ENCODE results near the gene TAF1B.
A peak's percentile ranks its signal among the peaks of the same experiment; 100 is the strongest.

TAF1B gene
- 14.5 to 19.7 (median 15.8) reads per million in 3 donors for total RNA-seq

DNA sequence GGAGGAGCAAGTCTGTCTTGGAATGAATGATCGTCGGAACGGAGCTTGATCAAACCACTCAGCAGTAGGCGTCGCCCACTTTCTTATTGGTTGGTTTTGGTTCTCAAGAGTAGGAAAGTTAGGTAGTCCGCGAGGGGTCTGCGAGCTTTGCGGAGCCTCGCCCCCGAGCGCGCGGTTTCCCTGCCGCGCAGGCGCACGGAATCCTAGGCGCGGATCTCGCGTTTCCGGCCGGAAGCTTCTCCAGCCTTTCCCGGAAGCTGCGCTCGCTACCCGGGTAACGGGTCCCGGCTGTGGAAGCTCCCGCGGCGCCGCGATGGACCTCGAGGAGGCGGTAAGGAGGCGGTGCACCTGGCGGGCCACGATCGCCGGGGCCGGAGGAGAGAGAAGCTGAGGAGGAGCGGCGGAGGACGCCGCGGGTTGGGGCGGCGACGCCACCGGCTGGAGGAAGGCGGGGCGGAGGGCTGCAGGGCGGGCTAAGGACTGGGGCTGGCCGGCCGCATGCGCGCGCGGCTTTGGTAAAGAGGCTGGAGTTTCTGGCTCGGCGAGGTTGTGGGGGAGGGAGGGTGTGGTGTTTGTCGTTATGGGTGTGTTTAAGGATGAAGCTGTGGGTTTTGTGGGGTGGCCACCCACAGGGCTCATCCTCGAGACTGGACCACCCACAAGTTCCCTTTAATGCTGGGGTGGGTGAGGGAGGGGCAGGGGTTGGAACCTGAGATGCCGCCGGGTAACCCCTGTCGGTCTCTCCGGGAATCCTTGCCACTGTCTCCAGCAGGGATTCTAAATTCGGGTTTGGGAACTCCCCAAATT lies at the start of gene TAF1B:
Gene TAF1B, plus strand, starts transcription at position 246 of the 807 bp plus-strand sequence. Its CDS starts 68 bp downstream, at position 314.
- Histone ChIP-seq H3K4me1 (ENCODE audit: control insufficient read depth, insufficient read depth, low read length, poor library complexity, severe bottlenecking) (peaks cover 12% of the 10 kb centered on the region), H3K9me3 (ENCODE audit: control insufficient read depth, low read length) (no peaks in the 10 kb centered on the region), H3K27ac (ENCODE audit: insufficient read depth, low read length, poor library complexity, severe bottlenecking) (peak within 1 kb of the TSS; percentile 74), H3K4me3 (ENCODE audit: insufficient read depth, low read depth, low read length, poor library complexity, severe bottlenecking) (peak within 1 kb of the TSS; percentile 68), H3K27me3 (replicated peaks; ENCODE audit: control insufficient read depth, insufficient read depth, low read length, poor library complexity, severe bottlenecking) (no peaks in the 10 kb centered on the region), H3K36me3 (ENCODE audit: control insufficient read depth, insufficient read depth, low read length) (peaks cover 13% of the 10 kb centered on the region)
- peak; percentile 74 to 80 (median 75) for DNase-seq

DNA sequence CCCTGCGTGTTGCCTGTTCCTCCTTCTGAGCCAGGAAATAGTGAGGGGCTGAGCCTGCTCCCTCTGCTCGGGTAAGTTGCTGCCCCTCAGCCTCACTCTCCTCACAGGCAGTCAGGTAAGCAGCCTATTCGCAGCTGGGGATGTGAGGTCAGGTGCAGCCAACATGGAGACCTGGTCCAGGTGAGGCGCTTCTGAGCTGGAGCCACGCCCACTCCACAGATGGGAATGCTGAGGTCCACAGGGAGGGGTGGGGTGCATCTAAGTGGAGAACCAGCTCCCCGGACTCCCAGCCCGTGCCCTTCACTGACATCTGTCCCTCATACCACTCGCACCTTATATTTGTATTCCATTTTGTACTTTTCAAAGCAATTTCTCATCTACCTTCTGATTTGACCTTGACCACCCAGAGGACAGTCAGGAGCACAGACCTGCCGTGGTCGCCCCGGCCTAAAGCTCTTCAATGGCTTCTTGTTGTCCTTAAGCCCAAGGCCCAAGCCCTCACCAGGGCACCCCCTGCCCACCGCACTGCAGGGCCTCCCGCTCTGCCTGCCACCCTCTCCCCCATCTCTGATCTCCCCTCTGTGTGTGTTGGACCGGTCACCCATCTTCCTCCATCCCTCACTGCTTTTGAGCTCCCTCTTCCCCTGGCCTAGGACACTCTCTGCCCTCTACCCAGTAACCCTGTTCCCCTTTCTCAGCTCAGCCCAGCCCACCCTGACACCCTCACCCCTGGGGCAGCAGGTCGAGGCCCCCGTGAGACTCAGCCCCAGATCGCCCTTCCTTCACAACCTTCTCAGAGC lies 49.2 kb upstream of the TAF1B start:
- H3K27ac ChIP-seq (ENCODE audit: insufficient read depth, low read length, poor library complexity, severe bottlenecking), result no peak overlapping the region
- H3K4me1 ChIP-seq (ENCODE audit: control insufficient read depth, insufficient read depth, low read length, poor library complexity, severe bottlenecking), result peaks cover 5% of the 10 kb centered on the region
- H3K9me3 ChIP-seq (ENCODE audit: control insufficient read depth, low read length), result no peaks in the 10 kb centered on the region
- no peaks in the 10 kb centered on the region for H3K27me3 ChIP-seq (replicated peaks; ENCODE audit: control insufficient read depth, insufficient read depth, low read length, poor library complexity, severe bottlenecking)
- no peaks in the 10 kb centered on the region for H3K36me3 ChIP-seq (ENCODE audit: control insufficient read depth, insufficient read depth, low read length)
- no peak for DNase-seq
- no peak overlapping the region for H3K4me3 ChIP-seq (ENCODE audit: insufficient read depth, low read depth, low read length, poor library complexity, severe bottlenecking)

DNA sequence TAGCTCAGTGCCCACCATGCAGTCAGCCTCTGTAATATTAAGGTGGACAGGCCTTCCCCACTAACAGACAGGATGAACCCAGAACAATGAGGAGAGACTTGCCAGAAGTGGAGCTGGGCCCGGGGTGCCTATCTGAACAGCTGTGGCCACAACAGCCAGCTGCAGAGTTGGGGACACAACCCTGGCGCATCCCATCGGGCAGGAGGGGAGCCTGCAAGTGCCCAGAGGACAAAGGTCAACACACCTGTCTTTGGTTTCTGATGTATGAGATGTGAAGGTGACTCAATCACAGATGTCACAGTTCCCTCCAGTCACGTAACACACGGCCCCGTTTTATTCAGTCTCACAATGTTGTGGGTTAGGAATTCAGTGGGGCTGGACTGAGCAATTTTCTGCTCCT lies 48.2 kb upstream of the TAF1B start:
- Histone ChIP-seq H3K27me3 (replicated peaks; ENCODE audit: control insufficient read depth, insufficient read depth, low read length, poor library complexity, severe bottlenecking) (no peaks in the 10 kb centered on the region), H3K36me3 (ENCODE audit: control insufficient read depth, insufficient read depth, low read length) (no peaks in the 10 kb centered on the region)
- no peak for DNase-seq

DNA sequence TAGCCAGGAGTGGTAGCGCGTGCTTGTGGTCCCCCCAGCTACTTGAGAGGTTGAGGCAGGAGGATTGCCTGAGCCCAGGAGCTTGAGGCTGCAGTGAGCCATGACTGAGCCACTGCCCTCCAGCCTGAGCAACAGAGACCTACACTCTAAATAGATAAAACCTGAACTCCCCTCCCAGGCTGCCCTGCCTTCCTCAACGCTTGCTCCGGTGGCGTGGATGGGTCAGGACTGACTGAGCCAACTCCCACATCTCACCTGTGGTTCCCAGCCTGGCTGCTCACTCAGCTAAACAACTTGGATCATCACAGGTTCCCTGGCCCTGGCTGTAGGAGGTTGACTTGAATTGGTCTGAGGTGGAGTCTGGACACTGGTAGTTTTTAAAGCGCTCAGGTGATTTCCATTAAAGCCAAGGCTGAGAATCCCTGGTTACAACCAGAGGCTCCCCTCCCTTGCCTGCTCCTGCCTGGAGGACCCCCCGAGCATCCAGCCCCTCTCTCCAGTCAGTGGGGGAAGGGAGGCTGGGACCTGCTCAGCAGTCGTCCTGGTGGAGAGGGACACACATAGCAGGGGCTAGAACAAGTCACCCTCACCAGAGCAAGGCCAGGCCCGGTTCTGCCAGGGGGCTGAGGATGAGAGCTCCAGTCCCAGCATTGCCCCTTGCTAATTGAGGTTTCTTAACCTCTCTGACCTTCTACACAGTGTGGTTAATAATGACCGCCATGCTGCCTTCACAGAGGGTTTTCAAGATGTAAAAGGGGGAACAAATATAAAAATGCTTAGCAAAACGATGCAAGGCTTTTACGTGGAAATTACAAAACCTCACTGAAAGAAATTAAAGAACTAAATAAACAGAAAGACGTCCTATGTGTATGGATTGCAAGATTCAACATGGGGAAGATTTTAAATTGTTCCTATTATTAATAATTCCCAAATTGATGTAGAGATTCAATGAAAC lies 46.9 kb upstream of the TAF1B start:
- DNase-seq, result no peak
- H3K9me3 ChIP-seq (ENCODE audit: control insufficient read depth, low read length), result no peaks in the 10 kb centered on the region
- no peak overlapping the region for H3K4me3 ChIP-seq (ENCODE audit: insufficient read depth, low read depth, low read length, poor library complexity, severe bottlenecking)
- H3K27ac ChIP-seq (ENCODE audit: insufficient read depth, low read length, poor library complexity, severe bottlenecking), result no peak overlapping the region
- peaks cover 28% of the 10 kb centered on the region for H3K4me1 ChIP-seq (ENCODE audit: control insufficient read depth, insufficient read depth, low read length, poor library complexity, severe bottlenecking)
- no peaks in the 10 kb centered on the region for H3K27me3 ChIP-seq (replicated peaks; ENCODE audit: control insufficient read depth, insufficient read depth, low read length, poor library complexity, severe bottlenecking)
- no peaks in the 10 kb centered on the region for H3K36me3 ChIP-seq (ENCODE audit: control insufficient read depth, insufficient read depth, low read length)

More for the DNA sequence above, 48.2 kb upstream of the TAF1B start:
- Histone ChIP-seq H3K4me1 (ENCODE audit: control insufficient read depth, insufficient read depth, low read length, poor library complexity, severe bottlenecking) (peaks cover 15% of the 10 kb centered on the region), H3K4me3 (ENCODE audit: insufficient read depth, low read depth, low read length, poor library complexity, severe bottlenecking) (no peak overlapping the region), H3K27ac (ENCODE audit: insufficient read depth, low read length, poor library complexity, severe bottlenecking) (no peak overlapping the region), H3K9me3 (ENCODE audit: control insufficient read depth, low read length) (no peaks in the 10 kb centered on the region)

DNA sequence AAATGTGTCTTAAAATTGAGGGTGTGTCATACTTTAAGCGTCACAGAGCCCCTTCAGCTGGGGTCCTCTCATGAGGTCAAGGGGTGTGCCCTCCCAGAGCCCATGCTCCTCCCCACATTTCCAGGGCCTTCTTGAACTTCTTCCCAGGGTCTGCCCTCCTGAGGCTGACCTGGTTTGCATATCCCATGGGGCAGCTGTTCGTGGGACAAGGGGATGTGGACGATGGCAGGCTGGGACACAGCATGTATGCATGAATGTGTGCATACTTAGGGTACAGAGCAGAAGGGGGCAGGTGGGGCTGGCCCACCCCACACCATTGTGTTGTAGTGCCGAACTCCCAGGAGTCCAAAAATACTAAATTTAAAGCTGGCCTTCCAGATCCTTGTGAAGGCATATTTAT lies 46.2 kb upstream of the TAF1B start:
- DNase-seq, result no peak
- H3K4me1 ChIP-seq (ENCODE audit: control insufficient read depth, insufficient read depth, low read length, poor library complexity, severe bottlenecking), result peaks cover 34% of the 10 kb centered on the region
- H3K4me3 ChIP-seq (ENCODE audit: insufficient read depth, low read depth, low read length, poor library complexity, severe bottlenecking), result no peak overlapping the region
- H3K27ac ChIP-seq (ENCODE audit: insufficient read depth, low read length, poor library complexity, severe bottlenecking), result no peak overlapping the region
- no peaks in the 10 kb centered on the region for H3K27me3 ChIP-seq (replicated peaks; ENCODE audit: control insufficient read depth, insufficient read depth, low read length, poor library complexity, severe bottlenecking)
- no peaks in the 10 kb centered on the region for H3K36me3 ChIP-seq (ENCODE audit: control insufficient read depth, insufficient read depth, low read length)
- H3K9me3 ChIP-seq (ENCODE audit: control insufficient read depth, low read length), result no peaks in the 10 kb centered on the region

DNA sequence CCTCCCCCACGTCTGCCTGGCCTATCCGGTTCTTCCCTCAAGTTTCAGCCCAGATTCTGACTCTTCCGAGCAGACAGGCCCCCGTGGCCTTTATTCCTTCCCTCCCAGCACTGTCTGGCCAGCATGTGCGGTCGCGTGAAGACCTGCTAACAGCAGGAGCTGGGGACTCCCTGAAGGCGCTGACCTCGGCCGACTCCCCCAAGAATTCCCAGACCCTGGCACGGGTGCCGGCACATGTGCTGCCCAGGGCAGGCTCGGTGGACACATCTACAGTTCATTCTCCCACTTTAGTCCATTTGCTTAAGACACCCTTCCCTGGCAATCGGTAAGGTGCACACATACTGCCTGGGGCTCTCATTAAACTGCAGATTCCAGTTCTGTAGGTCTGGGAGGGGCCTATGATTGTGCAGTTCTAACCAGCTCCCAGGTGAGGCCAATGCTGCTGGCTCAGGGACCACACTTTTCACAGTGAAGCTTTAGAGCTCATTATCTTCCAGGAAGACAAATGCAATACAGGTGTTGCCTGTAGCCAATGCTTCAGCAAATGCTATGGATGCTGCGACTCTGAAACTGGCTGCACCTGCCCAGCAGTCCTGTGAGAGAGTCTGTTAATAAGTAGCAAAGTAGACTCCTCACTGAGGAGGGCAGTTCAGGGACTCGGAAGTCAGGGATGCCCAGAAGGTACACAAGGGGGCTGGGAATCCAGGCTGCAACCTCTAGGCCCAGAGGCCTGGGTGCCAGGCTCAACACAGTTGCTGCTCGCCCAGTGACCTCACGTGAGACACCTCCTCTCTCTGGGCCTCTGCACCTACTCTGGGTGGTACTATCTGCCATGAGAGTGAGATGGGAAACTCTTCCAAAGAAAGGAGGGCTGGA lies 45.4 kb upstream of the TAF1B start:
- Histone ChIP-seq H3K9me3 (ENCODE audit: control insufficient read depth, low read length) (no peaks in the 10 kb centered on the region), H3K36me3 (ENCODE audit: control insufficient read depth, insufficient read depth, low read length) (no peaks in the 10 kb centered on the region), H3K4me1 (ENCODE audit: control insufficient read depth, insufficient read depth, low read length, poor library complexity, severe bottlenecking) (peaks cover 36% of the 10 kb centered on the region), H3K27me3 (replicated peaks; ENCODE audit: control insufficient read depth, insufficient read depth, low read length, poor library complexity, severe bottlenecking) (no peaks in the 10 kb centered on the region), H3K27ac (ENCODE audit: insufficient read depth, low read length, poor library complexity, severe bottlenecking) (no peak overlapping the region), H3K4me3 (ENCODE audit: insufficient read depth, low read depth, low read length, poor library complexity, severe bottlenecking) (no peak overlapping the region)
- DNase-seq, result no peak

DNA sequence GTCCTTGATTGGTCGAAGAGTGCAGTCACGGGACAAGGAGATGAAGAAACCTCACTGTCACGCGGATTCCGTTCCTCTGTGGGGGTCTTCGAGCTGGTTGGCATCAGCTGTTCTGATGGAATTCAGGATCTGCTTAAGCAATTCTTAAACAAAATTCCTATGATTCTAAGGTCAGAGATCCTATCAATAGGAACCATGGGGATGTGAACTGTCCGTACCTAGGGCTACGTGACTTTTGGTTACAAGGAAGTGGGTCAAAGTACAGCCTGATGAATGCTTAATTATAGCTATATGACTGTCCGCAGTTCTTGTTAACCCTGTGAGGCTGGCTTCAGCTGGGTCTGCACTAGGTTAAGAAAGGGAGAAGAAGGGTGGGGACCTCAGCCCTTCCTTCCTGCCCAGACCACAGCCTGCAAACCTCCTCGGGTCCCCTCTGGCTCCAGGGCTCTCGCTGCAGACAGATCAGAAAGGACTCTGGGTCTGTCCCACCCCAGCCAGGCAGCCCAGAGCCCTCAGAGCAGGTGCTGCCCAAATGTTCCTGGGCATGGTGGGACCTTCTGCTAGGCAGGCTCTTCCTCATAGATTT lies 44.2 kb upstream of the TAF1B start:
- Histone ChIP-seq H3K36me3 (ENCODE audit: control insufficient read depth, insufficient read depth, low read length) (no peaks in the 10 kb centered on the region), H3K4me3 (ENCODE audit: insufficient read depth, low read depth, low read length, poor library complexity, severe bottlenecking) (peak overlapping the region; percentile 24), H3K27ac (ENCODE audit: insufficient read depth, low read length, poor library complexity, severe bottlenecking) (peak overlapping the region; percentile 81), H3K27me3 (replicated peaks; ENCODE audit: control insufficient read depth, insufficient read depth, low read length, poor library complexity, severe bottlenecking) (no peaks in the 10 kb centered on the region), H3K4me1 (ENCODE audit: control insufficient read depth, insufficient read depth, low read length, poor library complexity, severe bottlenecking) (peaks cover 36% of the 10 kb centered on the region), H3K9me3 (ENCODE audit: control insufficient read depth, low read length) (no peaks in the 10 kb centered on the region)
- no peak for DNase-seq

DNA sequence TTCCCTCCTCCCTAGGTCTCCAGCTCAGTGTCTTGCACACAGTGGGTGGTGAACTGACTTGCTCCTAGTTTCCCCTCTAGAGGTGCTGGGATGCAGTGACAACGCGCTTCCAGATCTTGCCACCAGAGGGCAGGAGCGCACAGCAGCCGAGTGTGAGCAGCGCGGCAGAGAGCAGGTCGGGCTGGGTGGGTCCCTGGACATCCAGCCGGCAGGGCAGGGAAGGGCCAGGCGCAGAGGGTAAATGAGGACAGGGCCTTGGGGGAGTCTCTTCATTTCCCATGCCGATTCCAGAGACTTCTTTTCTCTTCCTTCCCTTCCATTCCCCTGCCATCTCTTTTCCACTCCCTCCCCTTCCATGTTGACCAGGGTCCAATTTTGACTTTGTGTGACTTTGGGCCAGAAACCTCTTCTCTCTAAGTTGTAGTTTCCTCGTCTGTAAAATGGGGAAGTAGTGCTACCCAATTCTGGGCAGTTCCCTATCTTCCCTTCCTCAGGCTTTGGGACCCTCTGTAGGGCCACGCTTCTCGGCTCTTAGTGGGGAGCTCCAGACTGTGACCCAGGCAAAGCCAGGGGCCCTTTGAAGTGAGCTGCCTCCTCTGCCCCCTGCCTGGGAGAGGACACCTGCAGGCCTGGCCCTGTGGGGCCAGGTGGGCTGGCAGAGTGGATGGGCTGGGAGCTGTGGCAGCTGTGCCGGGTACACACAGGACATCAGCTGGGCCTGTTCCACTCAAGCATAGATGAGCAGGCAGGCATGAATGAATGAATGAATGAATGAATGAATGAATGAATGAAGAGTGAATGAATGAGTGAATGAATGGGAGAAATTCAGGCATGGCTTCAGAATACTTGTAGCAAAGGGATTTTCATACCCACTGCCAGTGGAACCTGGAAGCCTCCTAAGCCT lies 43.3 kb upstream of the TAF1B start:
- DNase-seq, result peak; percentile 67 to 75 (median 69)
- peak overlapping the region; percentile 81 for H3K27ac ChIP-seq (ENCODE audit: insufficient read depth, low read length, poor library complexity, severe bottlenecking)
- H3K27me3 ChIP-seq (replicated peaks; ENCODE audit: control insufficient read depth, insufficient read depth, low read length, poor library complexity, severe bottlenecking), result no peaks in the 10 kb centered on the region
- no peaks in the 10 kb centered on the region for H3K36me3 ChIP-seq (ENCODE audit: control insufficient read depth, insufficient read depth, low read length)
- no peaks in the 10 kb centered on the region for H3K9me3 ChIP-seq (ENCODE audit: control insufficient read depth, low read length)
- H3K4me3 ChIP-seq (ENCODE audit: insufficient read depth, low read depth, low read length, poor library complexity, severe bottlenecking), result peak overlapping the region; percentile 24
- H3K4me1 ChIP-seq (ENCODE audit: control insufficient read depth, insufficient read depth, low read length, poor library complexity, severe bottlenecking), result peaks cover 36% of the 10 kb centered on the region
